Prostate gland (tissue), 2 donors: ENCODE measurements around the gene PRR27. TPM values are rescaled to one million over a fixed set of nuclear protein-coding genes. Genes with fewer than 3 reads are reported as not detected.
A peak's percentile ranks its signal among the peaks of the same experiment; 100 is the strongest.

Experiments
- DNase-seq: peaks from one replicate; pipeline ENCODE4 v3.0.0-alpha.2; 2019; ENCODE audit warnings: low spot score
- H3K27ac ChIP-seq, 2 donors: fragments of 200-600 bp; sonication (generic); 2 replicates each; pipeline ENCODE4 v1.5.1; 2017 to 2019
- H3K27me3 ChIP-seq: fragments of 200-600 bp; sonication (generic); replicated peaks from 2 replicates; pipeline ENCODE4 v1.5.1; 2019; ENCODE audit not compliant: insufficient read depth
- H3K36me3 ChIP-seq, 2 donors: fragments of 200-600 bp; sonication (generic); 1 replicate in 1 of 2; 2 replicates in 1 of 2; pipeline versions ENCODE4 v1.5.1 to v1.8.1; 2017 to 2019
- H3K4me1 ChIP-seq: fragments of 200-600 bp; sonication (generic); replicated peaks from 2 replicates; pipeline ENCODE4 v1.5.1; 2019
- H3K4me3 ChIP-seq, 2 donors: fragments of 200-600 bp; sonication (generic); 2 replicates each; pipeline ENCODE4 v1.5.1; 2017 to 2019
- H3K9me3 ChIP-seq: fragments of 200-600 bp; sonication (generic); 2 replicates; pipeline ENCODE4 v1.5.1; 2017
- POLR2A ChIP-seq: fragments of 450-650 bp; IDR thresholded peaks from one replicate; pipeline ENCODE4 v1.6.1; 2016; ENCODE audit warnings: antibody characterized with exemption, mild to moderate bottlenecking
- POLR2AphosphoS5 ChIP-seq: sonication (generic); formaldehyde crosslinking; IDR thresholded peaks from one replicate; pipeline ENCODE4 v1.6.1; 2017; ENCODE audit warnings: antibody characterized with exemption
- WGBS: methylation state at CpG from one replicate; pipeline ENCODE4 v1.1.5; 2018; 5-methylcytosine and 5-hydroxymethylcytosine counted together
- intact Hi-C: fragments of 100-400 bp; cut with DNase I; formaldehyde crosslinking; loops from one replicate; pipeline ENCODE4 v1.14.2; 2022
- total RNA-seq, 2 donors: library from RNA; depleted of rRNA; stranded (reverse); fragments of >200 nt; gene quantifications; one replicate each; pipeline ENCODE4 v1.1.0, GENCODE V29; 2016
- TF ChIP-seq, protein P1 (sequence below), 4 experiments: fragments of 200-600 bp in 2 of 4; fragments of 450-650 bp in 2 of 4; sonication (generic) in 2 of 4; IDR thresholded peaks; 1 replicate in 3 of 4; 2 replicates in 1 of 4; pipeline ENCODE4 v1.5.1; 2016 to 2019; ENCODE audit warnings: antibody characterized with exemption in 4 of 4, mild to moderate bottlenecking in 2 of 4, moderate library complexity in 2 of 4

PRR27 gene
- total RNA-seq, 2 donors from 2014 or later = 0.23 TPM; not detected in 1

DNA sequence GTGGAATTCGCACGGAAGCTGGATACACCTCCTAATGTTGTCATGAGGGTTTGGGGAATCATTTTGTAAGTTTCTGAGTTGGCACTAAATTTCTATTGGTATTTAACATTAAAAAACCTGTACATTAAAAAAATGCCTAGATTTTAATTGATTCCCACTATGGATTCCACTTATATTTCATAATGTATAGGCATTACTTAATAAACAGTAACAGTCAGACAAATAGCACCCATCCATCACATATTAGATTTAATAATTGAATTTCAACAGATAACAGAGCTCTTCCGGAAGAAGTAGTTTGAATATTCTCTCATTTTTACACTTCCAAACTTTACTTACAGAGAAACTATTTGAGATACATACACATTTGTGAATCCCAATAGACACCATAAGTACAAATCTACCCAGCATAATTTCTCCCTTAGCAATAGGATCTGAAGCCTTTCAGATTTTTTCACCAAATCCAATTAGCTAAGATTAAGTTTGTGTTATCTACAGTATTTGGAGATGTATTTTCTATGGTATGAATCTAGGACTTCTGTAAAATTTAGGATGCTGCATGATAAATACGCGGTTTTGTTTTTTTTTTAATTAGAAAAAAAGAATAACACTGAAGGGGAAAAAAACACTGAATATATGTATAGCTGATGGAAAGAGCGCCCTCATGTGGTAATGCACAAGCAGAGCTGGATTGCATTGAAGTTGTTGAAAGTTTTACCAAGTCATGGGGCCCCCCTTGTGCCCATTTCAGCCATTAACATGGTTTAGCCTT is 29.3 kb downstream of the PRR27 start:
- Histone ChIP-seq H3K4me1 (no peaks in the 10 kb centered on the region), H3K27ac (no peak overlapping the region), H3K27me3 (no peaks in the 10 kb centered on the region), H3K36me3 (no peaks in the 10 kb centered on the region), H3K9me3 (no peaks in the 10 kb centered on the region), H3K4me3 (no peak overlapping the region)
- DNase-seq = no peak
- TF ChIP-seq, protein P1, sequence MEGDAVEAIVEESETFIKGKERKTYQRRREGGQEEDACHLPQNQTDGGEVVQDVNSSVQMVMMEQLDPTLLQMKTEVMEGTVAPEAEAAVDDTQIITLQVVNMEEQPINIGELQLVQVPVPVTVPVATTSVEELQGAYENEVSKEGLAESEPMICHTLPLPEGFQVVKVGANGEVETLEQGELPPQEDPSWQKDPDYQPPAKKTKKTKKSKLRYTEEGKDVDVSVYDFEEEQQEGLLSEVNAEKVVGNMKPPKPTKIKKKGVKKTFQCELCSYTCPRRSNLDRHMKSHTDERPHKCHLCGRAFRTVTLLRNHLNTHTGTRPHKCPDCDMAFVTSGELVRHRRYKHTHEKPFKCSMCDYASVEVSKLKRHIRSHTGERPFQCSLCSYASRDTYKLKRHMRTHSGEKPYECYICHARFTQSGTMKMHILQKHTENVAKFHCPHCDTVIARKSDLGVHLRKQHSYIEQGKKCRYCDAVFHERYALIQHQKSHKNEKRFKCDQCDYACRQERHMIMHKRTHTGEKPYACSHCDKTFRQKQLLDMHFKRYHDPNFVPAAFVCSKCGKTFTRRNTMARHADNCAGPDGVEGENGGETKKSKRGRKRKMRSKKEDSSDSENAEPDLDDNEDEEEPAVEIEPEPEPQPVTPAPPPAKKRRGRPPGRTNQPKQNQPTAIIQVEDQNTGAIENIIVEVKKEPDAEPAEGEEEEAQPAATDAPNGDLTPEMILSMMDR (IDR thresholded peaks at IDR 0.05) = peak in 3 of 4 experiments; percentile 17 to 58 (median 40)
- TF ChIP-seq POLR2AphosphoS5 = no peak
- intact Hi-C loops = no loop called here
- WGBS = 53% methylated on average over 6 of the region's 6 CpGs

DNA sequence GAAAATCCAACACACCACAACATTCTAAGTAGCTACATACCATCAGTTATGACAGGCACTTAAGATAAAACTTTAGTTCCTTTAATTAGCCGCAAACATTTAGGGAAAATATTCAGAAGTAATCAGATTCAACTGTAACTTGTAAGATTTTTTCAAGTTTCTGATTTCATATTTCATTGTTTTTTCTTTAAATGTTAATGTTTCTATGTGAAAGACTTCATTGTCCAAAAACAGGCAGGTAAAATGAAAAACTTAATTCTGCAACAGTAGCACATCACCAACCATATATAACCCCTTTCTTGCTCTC is 29.9 kb downstream of the PRR27 start:
- Histone ChIP-seq H3K27me3 (no peaks in the 10 kb centered on the region), H3K27ac (no peak overlapping the region), H3K4me1 (no peaks in the 10 kb centered on the region), H3K4me3 (no peak overlapping the region), H3K36me3 (no peaks in the 10 kb centered on the region), H3K9me3 (no peaks in the 10 kb centered on the region)
- 76% methylated on average over 1 of the region's 1 CpG for WGBS
- TF ChIP-seq, protein P1 (IDR thresholded peaks at IDR 0.05) = no peak
- no peak for TF ChIP-seq POLR2AphosphoS5
- TF ChIP-seq POLR2A = no peak
- intact Hi-C loops = no loop called here
- no peak for DNase-seq

DNA sequence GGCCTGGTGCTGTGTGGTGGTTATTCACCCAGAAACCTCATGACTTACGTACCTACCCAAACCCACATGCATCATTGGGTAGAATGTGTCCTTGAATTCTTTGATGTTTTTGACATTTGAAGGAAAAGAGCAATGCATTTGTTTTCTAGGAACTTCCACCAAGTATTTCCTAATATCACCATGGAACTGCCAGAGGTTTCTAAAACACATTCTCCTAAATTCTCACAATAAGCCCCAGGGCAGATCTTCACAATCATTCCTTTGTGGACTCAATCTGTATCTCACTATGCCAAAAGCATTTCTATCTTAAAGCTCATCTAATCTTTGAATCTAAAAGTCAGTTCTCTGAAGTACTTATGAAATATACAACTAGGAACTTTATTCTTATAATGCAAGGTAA is 33.2 kb downstream of the PRR27 start:
- intact Hi-C loops = no loop called here
- Histone ChIP-seq H3K4me3 (no peak overlapping the region), H3K27ac (no peak overlapping the region), H3K27me3 (no peaks in the 10 kb centered on the region), H3K9me3 (no peaks in the 10 kb centered on the region), H3K4me1 (no peaks in the 10 kb centered on the region), H3K36me3 (no peaks in the 10 kb centered on the region)
- DNase-seq = no peak
- WGBS = 74% methylated on average over 1 of the region's 1 CpG
- no peak for TF ChIP-seq POLR2AphosphoS5
- TF ChIP-seq, protein P1 (IDR thresholded peaks at IDR 0.05) = no peak
- no peak for TF ChIP-seq POLR2A

DNA sequence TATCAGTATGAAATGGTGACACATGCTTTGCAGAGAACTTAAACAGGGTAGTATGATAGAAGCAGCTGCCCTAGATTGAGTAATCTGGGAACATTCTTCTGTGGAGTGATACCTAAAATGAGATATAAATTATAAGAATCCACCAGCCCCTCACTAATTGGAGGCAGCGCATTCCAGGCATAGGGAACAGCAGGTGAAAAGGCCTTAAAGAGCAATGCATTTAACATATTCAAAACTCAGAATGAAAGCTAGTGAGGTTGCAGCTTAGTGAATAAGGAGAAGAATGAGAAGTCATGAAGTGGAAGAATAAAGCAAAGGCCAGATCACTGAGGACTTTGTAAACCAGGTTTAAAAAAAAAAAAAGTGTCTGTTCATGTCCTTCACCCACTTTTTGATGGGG is 36.5 kb downstream of the PRR27 start:
- TF ChIP-seq POLR2AphosphoS5 (no peak), POLR2A (no peak)
- TF ChIP-seq, protein P1 (IDR thresholded peaks at IDR 0.05) = no peak

DNA sequence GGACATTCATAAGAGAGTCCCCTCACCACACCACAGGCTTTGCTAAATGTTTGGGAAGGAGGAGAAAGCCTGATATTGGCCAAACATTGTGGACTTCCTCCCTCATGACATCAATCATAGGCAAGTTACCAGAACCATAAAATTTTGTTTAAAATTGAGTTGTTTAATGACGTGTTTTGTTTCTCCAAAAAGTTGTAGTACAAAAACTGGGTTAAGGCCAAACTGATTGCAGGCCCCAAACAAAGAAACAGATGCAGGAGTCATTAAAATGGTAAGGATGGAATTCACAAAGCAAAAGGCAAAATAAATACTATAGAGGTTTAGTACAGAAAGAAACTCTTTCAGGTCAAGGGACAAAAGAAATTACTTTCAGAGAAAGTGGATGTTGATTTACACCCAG is 37.6 kb downstream of the PRR27 start:
- intact Hi-C loops = no loop called here
- H3K27ac ChIP-seq = no peak overlapping the region
- WGBS = 12% methylated on average over 1 of the region's 1 CpG
- H3K9me3 ChIP-seq = no peaks in the 10 kb centered on the region
- H3K36me3 ChIP-seq = no peaks in the 10 kb centered on the region
- no peaks in the 10 kb centered on the region for H3K27me3 ChIP-seq
- TF ChIP-seq POLR2AphosphoS5 = no peak
- TF ChIP-seq POLR2A = no peak
- TF ChIP-seq, protein P1 (IDR thresholded peaks at IDR 0.05) = no peak
- H3K4me3 ChIP-seq = no peak overlapping the region
- no peaks in the 10 kb centered on the region for H3K4me1 ChIP-seq
- no peak for DNase-seq

More for the DNA sequence above, 36.5 kb downstream of the PRR27 start:
- intact Hi-C loops = no loop called here
- H3K27me3 ChIP-seq = no peaks in the 10 kb centered on the region
- WGBS = 96% methylated on average over 1 of the region's 1 CpG
- no peaks in the 10 kb centered on the region for H3K4me1 ChIP-seq
- H3K27ac ChIP-seq = no peak overlapping the region
- no peaks in the 10 kb centered on the region for H3K9me3 ChIP-seq
- no peaks in the 10 kb centered on the region for H3K36me3 ChIP-seq
- DNase-seq = no peak
- no peak overlapping the region for H3K4me3 ChIP-seq
